Gastrocnemius medialis (tissue), 4 donors: ENCODE measurements around the gene CBFA2T2.

Source experiments
- POLR2A ChIP-seq, 2 donors: fragments of 450-650 bp; IDR thresholded peaks; one replicate each; pipeline ENCODE4 v1.6.1; 2017; ENCODE audit warnings: antibody characterized with exemption in 2 of 2, mild to moderate bottlenecking in 2 of 2, moderate library complexity in 2 of 2
- TF ChIP-seq, protein P1 (sequence below), 5 experiments: fragments of 450-650 bp in 3 of 5; fragments of 200-600 bp in 2 of 5; sonication (generic) in 2 of 5; IDR thresholded peaks in 4 of 5; conservative IDR thresholded peaks in 1 of 5; 1 replicate in 4 of 5; 2 replicates in 1 of 5; pipeline ENCODE4 v1.5.1; 2016 to 2019; ENCODE audit warnings: antibody characterized with exemption in 5 of 5, mild to moderate bottlenecking in 3 of 5, moderate library complexity in 3 of 5

DNA sequence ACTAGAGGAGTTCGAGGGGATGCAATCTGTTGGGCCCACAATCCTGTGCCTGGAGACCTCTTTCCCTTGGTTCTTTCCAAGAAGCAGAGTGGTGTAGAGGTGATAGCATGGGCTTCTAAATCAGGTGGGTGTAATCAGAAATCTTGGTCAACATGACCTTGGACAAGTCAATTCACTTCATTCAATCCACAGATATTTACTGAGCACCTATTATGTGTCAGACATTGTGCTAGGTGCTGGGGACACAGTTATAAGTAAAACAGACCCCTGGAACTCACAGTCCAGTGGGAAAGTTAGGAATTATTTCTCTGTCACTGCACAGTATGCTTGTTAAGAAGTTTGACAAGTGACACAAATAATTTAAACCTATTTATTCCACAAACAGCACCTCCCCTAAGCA lies 199.6 kb downstream of the CBFA2T2 start:
- no peak for TF ChIP-seq POLR2A (IDR thresholded peaks at IDR 0.05)
- TF ChIP-seq, protein P1, sequence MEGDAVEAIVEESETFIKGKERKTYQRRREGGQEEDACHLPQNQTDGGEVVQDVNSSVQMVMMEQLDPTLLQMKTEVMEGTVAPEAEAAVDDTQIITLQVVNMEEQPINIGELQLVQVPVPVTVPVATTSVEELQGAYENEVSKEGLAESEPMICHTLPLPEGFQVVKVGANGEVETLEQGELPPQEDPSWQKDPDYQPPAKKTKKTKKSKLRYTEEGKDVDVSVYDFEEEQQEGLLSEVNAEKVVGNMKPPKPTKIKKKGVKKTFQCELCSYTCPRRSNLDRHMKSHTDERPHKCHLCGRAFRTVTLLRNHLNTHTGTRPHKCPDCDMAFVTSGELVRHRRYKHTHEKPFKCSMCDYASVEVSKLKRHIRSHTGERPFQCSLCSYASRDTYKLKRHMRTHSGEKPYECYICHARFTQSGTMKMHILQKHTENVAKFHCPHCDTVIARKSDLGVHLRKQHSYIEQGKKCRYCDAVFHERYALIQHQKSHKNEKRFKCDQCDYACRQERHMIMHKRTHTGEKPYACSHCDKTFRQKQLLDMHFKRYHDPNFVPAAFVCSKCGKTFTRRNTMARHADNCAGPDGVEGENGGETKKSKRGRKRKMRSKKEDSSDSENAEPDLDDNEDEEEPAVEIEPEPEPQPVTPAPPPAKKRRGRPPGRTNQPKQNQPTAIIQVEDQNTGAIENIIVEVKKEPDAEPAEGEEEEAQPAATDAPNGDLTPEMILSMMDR (IDR thresholded peaks at IDR 0.05 in 4 of 5, conservative IDR thresholded peaks at IDR 0.05 in 1 of 5), result no peak
